Stimulated activated CD8-positive, alpha-beta memory T cell treated with anti-CD3 and anti-CD28 coated beads, Interleukin-12 subunit alpha, Interleukin-12 subunit beta, amount 100 ng/mL, for 4 hours (primary cell): ENCODE results near the gene TDRKH.

Source experiments
- DNase-seq: peaks from one replicate; pipeline ENCODE4 v3.0.0-alpha.2; 2020; ENCODE audit warnings: low read depth

Gene TDRKH

DNA sequence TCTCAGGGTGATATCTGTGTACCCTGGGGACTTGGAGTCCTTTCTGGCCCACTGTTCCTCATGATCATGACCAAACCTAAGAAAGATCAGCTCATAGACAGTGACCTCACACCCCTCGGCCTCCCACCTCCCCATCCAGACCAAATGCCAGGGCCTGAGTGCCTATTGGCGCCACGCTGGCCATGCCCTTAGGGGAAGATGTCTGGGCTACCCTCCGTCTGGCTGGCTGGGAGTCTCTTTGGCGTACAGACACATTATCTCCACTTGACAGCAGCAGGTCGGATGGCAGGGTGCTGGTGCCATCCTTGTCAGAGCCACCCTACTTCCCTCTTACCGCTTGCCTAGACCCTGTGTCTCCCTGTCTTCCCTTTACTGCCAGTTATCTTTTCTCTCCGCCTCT is 32.9 kb upstream of the TDRKH start:
- no peak for DNase-seq

DNA sequence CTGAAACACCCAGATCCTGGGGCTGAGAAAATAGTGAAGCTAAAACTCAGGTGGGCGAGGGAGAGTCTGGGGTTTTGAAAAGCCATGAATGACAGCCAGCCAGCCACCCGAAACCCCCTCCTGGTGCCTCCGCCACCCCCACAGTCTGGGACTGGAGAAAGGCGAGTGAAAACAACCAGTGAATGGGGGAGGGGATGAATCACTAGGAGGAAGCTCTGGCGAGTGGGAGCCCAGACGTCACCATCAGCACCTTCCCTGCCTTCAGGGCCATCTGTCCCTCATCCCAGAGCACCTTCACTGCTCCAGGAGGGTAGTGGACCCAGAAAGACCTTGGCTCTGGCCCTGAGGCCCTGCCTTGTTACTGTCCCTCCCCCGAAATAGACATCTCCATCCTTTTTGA is 32.1 kb upstream of the TDRKH start:
- peak; percentile 42 for DNase-seq

DNA sequence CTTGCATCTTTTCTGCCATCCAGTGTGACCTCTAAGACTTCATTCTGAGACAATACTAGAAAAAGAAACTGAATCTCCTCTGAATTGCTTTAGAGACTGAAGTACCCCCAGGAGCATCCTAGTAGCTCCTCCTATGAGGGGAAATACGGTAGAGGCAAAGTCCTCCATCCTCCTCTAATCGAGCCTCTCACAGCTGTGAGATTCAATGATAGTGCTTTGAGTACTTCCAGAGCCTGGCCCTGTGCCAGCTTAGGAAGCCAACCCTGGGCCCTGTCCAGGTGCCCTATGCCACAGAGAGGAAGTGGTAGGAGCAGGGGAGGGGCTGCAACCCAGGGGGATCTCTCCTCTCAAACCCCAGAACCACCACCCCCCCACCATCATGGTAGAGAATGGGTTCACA is 30.6 kb upstream of the TDRKH start:
- no peak for DNase-seq

DNA sequence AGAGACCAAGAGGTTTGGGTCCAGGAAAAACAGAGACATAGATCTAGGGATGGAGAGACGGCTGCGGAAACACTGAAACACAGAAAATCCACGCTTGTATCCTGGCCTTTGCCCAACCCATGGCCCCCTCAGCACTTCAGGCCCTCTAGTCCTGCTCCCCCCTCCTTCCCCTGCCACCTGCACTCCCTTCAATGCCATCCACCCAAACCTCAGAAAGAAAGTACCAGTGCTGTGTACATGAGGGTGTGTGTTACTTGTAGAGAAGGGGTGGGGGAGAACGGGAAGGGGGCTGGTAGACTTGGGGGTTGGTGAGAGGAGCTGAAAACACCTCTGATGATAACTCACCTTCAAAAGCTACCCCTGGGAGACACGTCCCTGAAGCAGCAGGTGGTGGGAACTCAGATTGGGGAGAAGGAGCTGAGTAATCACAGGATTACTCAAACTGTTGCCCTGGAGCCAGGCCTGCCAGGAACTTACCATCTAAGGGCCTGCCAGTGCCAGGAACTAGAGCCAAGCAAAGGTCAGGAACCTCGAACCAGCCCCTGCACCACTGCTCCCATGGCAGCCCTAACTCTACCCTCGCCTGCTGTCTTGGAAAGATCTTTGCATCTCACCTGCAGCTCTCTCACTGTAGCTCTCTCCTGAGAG is 29.8 kb upstream of the TDRKH start:
- no peak for DNase-seq

DNA sequence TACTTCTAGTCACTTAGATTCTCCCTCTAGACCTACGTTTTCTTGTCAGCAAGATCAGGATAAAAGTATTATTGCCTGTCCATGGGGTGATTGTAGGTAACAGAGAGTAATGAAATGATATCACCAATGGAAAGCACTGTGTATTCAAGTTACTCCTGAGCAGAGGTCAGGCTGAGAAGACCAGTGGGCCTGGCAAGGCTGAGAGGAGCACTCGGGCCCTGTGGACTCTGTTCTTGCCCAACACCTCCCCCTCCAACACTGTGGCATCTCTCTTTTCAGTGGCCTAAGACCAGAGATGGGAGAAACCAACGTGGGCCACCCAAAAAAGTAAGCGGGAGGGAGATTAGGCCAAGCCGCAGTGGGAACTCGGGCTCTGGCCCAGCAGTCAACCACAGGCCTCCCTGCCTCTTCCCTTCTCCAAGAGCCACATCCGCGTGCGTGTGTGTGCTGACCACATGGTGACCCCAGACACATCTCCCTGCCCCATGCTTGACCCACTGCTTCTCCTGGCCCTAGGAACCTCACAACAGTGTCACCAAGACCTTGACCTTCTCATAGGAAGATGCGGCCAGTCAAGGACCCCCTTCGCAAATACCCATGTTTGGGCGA is 29.0 kb upstream of the TDRKH start:
- no peak for DNase-seq

DNA sequence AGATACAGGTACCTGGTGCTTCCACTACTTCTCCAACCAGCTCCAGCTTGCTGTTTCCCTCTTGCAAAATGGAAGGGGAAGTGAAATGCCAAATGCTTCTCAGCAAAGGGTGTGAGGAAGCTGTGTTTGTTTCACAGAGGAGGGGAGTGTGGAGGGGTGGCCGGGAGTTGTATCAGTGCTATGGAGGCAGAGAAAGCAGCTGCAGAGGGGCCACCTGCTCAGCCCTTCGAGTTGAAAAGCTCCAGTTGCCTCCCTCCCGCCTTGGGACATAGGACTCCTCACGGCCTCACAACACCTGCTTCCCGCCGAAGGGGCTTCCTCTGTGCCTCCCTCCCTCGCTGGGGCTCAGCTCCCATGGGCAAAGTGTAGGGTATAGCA is 27.0 kb upstream of the TDRKH start:
- DNase-seq, result no peak

DNA sequence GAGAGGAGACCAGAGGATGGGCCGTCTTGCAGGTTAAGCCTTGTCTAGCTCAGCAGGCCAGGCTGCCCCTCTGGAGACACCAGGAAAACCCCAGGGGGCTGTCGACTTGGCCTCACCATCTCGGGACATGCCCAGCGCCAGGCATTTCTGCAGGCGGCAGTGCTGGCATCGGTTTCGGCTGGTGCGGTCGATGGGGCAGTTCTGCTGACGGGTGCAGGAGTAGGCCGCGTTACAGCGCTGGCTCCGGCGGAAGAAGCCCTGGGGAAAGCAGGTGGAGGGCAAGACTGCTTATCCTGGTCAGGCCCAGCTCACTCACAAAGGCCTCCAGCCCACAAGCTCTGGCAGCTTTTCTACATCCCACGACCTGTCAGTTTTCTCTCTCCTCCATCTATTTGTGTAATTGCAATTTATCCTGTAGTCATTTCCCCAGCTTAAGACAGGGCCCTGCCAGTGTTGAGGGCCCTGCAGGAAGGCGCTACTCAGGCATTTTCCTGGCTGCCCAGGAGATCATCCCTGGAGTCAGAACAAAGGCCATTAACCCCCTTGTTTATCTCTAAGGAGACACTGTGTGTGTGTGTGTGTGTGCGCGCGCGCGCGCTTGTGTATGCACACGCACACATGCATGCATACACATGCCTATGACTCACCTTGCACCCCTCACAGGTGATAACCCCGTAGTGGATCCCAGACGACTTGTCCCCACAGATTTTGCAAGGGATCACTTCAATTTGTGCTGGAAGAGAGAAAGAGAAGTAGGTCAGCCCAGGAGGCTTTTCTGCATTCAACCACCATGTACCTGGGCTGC is 26.4 kb upstream of the TDRKH start:
- DNase-seq, result no peak

DNA sequence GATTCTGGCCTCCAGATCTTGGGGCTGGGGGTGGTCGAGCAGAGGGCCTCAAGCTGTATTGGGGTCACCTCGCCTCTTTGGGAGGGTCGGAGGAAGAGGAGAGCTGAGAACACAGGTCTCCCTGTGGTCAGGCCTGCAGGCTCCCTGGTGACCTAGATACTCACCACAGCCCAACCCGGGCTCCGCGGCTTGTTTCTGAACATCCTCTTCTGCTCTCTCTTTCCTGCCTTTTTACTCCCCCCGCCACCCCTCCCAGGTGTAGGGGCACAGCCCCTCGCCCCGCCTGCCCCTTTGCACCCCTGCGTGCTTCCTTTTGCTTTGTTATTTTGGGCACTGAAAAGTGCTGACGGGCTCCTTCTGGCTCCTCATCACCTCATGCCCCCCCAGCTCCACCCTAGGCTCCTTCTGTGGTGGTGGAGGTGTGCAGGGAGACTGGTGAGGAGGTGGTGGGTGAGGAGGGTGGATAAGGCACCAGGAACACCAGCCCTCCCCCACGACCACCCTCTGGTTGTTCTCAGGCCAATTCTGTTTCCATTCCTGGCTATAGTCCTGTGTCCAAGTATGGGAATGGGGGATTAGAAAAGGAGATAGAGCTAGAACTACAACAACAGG is 25.5 kb upstream of the TDRKH start:
- DNase-seq, result no peak

DNA sequence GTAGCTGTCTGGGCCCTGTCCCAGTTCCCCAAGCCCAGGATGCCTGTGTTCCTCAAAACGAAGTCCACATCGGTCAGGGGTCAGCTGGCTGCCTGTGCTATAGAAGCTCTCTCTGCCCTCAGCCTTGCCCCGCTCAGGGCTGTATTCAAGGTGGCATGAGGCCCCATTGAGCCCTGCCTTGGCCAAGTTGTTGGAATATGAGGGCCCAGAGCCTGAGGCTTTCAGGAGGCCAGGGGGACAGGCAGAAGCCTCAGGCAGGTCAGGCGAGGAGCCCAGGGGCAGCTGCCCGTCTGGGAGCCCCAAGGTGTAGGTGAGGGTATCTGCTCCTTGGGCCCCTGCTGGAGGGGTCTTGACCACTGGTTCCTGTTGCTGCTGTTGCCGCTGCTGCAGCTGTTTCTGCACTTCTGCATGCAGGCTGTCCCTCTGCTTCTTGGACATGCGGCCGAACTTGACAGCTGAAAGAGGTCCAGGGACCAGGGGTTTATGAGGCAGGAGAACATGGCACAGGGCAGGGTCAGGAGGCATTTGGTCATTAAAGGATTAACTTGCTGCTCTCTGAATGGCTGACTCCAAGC is 24.8 kb upstream of the TDRKH start:
- no peak for DNase-seq

DNA sequence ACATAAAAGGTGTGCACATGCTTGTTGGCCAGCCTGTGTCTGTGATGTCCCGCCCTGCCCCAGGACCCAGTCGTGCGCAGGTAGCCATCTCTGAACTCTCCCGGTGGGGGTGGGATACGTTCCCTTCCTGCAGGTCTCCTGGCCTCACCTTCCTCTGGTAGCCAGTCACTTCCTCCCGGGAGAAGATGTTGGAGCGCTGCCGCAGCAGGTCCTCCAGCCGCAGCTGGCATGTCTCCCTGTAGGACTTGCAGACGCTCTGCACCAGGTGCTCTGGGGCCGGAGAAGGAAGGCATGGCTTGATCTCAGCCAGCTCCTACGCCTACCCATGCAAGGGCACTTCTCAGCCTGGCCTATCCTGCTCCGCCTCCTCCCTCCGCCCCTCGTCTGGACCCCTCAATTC is 24.1 kb upstream of the TDRKH start:
- DNase-seq, result no peak

DNA sequence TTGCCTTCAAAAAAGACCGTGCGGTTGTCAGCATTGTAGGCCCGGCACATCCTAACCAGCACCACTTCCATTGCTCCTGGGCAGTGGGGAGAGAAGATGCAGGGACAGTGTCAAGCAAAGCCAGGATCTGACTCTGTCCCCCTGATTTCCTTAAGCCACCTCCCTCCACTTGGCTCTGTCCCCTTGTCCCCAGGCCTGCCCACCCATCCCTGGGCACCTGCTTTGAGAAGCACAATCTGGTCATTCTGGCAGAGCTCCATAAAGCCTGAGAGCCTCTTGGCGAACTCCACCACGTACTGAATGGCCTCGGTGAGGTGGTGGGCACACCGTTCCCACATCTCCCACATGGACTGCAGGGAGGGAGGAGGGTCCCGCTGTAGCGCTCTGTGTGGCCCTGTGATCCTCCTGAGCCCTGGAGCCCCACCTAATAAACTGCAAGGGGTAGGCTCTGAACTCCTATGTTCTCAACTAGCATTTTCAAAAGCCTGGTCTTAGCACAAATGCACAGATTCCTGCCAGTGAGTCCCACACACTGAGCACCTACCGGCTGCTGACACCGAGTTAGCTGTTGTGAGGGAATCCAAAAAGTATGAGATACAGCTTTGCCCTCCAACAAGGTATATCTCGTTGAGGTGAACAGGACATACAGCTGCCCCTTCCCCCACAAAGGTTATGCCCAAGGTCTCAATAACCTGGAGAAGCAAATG is 23.1 kb upstream of the TDRKH start:
- no peak for DNase-seq

DNA sequence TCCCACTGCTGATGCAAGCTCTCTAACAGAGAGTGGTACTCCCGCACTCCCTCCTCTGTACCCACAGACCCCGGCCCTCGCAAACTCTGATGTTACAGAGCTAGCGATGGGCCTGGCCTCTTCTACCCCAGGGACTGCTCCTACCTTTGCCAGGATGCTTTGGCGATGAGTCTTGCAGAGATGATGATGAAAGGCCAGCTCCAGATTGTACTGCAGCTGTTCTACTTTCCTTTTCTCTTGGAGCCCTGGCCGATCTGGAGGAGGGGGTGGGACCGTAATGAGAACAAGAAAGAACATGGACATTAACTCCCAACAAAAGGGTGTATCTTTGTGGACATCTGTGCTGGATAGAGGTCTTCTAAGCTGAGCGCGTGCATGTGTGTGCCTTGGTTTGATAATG is 20.9 kb upstream of the TDRKH start:
- DNase-seq, result no peak

DNA sequence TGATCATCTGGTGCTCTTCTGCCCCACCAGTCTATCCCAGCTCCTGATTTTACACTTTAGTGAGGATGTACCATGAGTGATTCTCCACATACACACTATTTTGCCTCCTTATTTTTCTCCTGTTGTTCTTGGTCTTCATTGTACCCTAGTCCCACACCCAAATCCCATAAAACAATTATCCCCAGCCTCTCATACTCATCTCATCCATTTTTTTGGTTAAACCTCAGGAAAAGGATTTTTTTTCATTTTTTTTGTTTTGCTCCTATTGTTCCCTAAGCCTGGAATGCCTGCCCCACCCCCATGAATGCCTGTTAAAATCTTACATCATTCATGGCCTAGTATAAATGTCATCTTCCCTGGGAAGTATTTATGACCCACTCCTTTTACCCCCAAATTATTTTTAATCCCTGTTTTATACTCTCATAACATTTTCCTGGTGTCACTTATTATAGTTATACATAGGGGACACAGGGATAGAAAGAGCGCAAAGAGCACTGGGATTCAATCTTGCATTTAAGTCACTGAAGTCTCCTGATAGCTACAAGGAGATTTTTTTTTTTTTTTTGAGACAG is 19.8 kb upstream of the TDRKH start:
- no peak for DNase-seq

DNA sequence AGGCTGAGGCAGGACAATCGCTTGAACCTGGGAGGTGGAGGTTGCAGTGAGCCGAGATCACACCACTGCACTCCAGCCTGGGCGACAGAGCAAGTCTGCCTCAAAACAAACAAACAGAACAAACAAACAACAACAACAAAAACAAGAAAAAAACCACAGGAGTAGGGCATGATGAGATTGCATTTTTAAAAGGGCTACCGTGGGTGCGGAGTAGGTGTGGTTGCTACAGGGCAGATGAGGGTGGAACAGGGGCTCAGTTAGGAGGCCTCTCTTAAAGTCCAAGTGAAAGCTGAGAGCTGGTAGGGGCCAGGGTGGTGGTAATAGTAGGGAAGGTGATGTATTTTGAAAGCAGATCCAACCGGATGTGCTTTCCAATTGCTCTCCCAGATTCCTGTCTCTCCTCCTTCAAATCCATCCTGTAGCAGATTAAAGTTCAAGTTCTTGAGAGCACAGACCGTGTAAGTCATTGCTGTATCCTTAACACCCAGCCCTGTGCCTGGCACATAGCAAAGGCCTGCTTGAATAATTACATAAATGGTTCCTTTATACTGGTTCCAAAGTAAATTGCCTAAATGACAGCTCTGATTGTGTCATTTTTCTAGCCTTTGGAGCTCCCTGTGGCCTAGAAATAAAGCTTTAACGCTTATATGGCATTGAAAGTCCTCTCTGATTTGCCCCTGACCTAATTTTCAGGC is 19.1 kb upstream of the TDRKH start:
- DNase-seq, result no peak

DNA sequence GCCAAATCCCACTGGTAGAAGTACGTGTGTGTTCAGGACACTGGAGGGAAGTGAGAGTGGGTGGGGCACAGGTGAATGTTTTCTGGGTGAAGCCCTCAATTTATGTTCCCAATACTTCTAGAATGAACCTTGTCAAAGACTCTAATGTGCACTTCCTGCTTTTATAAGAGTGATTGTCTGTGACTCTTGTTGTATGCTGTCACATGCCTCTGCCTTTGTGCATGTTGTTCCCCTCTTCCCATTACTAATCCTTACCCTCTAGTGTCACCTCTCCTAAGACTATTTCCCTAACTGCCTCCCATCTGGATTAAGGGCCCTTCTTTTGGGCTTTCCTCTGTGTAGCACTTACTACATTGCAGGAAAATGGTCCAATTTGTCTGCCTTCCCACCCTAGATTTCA is 17.5 kb upstream of the TDRKH start:
- DNase-seq, result no peak

DNA sequence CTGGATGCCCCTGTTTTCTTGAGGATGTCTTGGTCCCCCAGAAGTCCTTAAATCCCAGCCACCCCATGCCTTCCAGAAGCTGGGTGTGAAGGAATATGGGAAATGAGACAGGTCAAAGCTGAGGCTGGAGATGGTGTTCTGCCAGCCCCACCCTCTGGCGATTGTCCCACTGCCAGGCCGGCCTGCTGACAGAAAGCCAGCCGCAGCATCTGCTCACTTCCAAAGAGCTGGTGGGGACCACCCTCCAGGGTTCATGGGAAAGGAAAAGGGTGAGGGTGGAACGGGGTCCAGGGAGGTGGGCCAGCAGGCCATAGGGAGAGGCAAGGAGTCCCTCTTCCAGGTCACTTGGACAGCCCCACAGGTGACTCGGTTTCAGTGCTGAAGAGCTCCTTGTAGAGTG is 16.8 kb upstream of the TDRKH start:
- no peak for DNase-seq

DNA sequence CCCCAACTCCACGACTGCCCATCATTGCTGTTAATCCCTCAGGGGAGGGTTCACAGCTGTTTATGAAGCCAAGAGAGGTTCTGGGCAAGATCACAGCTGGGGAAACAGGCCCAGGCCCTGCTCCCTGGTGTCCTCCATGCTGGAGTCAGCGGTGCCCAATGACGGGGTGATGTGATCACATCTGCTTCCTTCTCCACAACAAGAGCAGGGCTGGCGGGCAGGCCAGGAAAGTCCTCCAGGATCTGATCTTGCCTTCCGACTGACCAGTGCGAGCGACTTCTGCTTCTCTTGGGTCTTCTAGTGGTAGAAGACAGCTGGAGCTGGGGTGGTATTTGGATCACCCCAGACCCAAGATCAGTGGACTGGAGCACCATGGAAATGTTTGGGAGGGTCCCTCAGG is 15.9 kb upstream of the TDRKH start:
- no peak for DNase-seq

DNA sequence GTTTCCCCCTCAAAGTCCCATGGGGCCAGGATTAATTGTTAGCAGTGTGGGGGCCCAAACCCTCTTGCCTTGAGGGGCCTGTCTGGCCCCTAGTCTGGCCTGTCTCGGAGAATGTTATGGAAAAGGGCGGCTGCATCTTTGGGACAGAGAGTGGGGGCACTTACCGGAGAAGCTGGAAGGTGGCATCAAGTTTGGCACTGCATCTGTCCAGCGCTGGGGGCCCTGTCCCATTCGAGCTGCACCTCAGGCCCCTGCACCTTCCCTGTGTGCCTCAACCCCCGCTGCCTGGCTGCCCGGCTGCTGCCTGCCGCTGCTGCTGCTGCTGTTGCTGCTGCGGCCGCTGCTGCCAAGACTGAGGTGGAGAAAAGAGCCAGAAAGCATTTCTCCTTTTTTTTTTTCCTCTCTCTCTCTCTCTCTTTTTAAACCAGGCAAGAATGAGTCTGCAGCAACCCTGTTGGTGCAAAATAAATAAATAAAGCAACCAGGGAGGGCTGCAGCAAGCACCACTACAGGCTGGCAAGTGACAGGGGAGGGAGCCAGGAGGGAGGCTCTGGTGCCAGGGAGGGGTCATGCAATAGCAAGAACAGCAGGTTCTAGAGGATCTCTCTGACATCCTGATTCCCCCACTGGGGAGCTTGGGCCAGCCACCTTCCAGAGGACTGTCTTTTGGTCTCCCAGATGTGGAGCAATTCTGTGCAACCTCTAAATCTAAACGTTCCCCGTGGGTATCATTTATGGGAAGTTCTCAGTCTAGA is 14.9 kb upstream of the TDRKH start, which contains the start of gene LINGO4:
Gene LINGO4 (minus strand): TSS at position 354 of the 755 bp plus-strand sequence. CDS start 2,715 bp downstream, outside the sequence.
- no peak for DNase-seq

DNA sequence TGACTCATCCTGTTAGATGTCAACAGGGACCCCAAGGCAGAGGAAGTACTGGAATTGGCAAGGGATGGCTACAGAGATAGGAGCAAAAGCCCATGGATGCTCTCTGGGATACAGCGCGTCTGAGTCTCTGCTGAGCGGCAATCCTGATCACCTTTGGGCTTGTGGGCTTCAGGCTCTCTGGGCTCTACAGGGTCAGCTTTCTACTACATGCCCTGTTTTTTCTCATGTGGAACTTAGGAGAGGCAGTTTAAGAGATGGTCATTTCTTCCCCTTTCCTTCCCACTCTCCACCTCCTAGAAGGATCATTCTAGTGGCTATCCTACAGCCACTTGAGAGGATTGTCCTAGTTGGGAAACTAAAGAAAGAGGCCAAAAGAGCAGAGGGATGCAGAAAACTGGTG is 13.6 kb upstream of the TDRKH start:
- no peak for DNase-seq

DNA sequence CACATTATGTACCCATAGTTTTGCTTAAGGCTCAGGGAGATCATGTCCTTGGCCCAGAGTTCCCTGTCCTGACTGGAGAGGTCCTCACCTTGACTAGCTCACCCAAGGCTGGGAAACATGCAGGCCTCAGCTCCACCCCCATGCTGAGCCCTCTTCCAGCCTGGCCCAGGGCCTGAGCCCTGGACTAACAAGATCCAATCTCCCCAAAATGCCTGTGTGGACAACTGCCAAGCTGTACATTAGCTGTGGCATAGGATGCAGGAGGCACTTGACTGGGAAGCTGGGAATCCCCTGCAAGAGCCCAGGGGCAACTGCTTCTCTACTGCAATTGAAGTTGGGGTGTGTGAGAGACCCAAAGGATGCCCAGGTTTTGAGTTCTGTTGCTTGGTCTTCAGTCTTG is 12.9 kb upstream of the TDRKH start:
- no peak for DNase-seq
